HUES6 (cell line): ENCODE data around the gene ZG16B.
A peak's percentile ranks its signal among the peaks of the same experiment; 100 is the strongest.

ENCODE experiments used
- H3K27ac ChIP-seq: 2 replicates; pipeline ENCODE4 v1.7.0; 2013; ENCODE audit warnings: low read depth, mild to moderate bottlenecking, low read length, inconsistent platforms
- H3K27me3 ChIP-seq: 2 replicates; pipeline ENCODE4 v1.6.1; 2013; ENCODE audit warnings: low read length; ENCODE audit not compliant: control insufficient read depth, insufficient read depth
- H3K36me3 ChIP-seq: 2 replicates; pipeline ENCODE4 v1.6.1; 2013; ENCODE audit warnings: low read length; ENCODE audit not compliant: control insufficient read depth, insufficient read depth
- H3K4me1 ChIP-seq: 2 replicates; pipeline ENCODE4 v1.6.1; 2013; ENCODE audit warnings: low read length; ENCODE audit not compliant: control insufficient read depth, insufficient read depth
- H3K4me3 ChIP-seq: 2 replicates; pipeline ENCODE4 v1.5.1; 2013; ENCODE audit warnings: low read depth, low read length
- H3K9ac ChIP-seq: one replicate; pipeline ENCODE4 v1.6.1; 2013; ENCODE audit warnings: mild to moderate bottlenecking, low read length
- H3K9me3 ChIP-seq: 2 replicates; pipeline ENCODE4 v1.6.1; 2013; ENCODE audit warnings: low read depth, low read length; ENCODE audit not compliant: control insufficient read depth, insufficient read depth

Gene ZG16B

GRCh38 chr16:2829501-2830354 is at the start of gene ZG16B:
ZG16B (plus strand) TSS chr16:2830303; CDS start chr16:2830442, 139 bp downstream.
- H3K27me3 ChIP-seq, result no peaks in the 10 kb centered on the region
- no peaks in the 10 kb centered on the region for H3K9me3 ChIP-seq
- H3K9ac ChIP-seq, result no peak within 1 kb of the TSS
- no peaks in the 10 kb centered on the region for H3K36me3 ChIP-seq
- peaks cover 5% of the 10 kb centered on the region; the same call in 1 of the 2 replicates for H3K4me1 ChIP-seq
- H3K27ac ChIP-seq, result no peak within 1 kb of the TSS
- H3K4me3 ChIP-seq, result no peak within 1 kb of the TSS

- Histone ChIP-seq H3K36me3 (no peaks in the 10 kb centered on the region), H3K9ac (no peak overlapping the region), H3K4me3 (no peak overlapping the region), H3K27ac (no peak overlapping the region), H3K27me3 (peaks cover 28% of the 10 kb centered on the region), H3K9me3 (no peaks in the 10 kb centered on the region), H3K4me1 (peaks cover 20% of the 10 kb centered on the region; the same call in 1 of the 2 replicates)
These were observed 47.3 kb upstream of the ZG16B start for GRCh38 chr16:2782583-2783351.

- no peaks in the 10 kb centered on the region for H3K9me3 ChIP-seq
- no peaks in the 10 kb centered on the region for H3K36me3 ChIP-seq
- H3K4me1 ChIP-seq, result peaks cover 11% of the 10 kb centered on the region; the same call in 1 of the 2 replicates
- peaks cover 32% of the 10 kb centered on the region for H3K27me3 ChIP-seq
- H3K9ac ChIP-seq, result no peak overlapping the region
- H3K4me3 ChIP-seq, result no peak overlapping the region
- no peak overlapping the region for H3K27ac ChIP-seq
These were observed 46.3 kb upstream of the ZG16B start for GRCh38 chr16:2783581-2784357.

- Histone ChIP-seq H3K4me1 (peaks cover 10% of the 10 kb centered on the region; the same call in 1 of the 2 replicates), H3K27me3 (peaks cover 32% of the 10 kb centered on the region), H3K27ac (no peak overlapping the region), H3K36me3 (no peaks in the 10 kb centered on the region), H3K9ac (no peak overlapping the region), H3K4me3 (peak overlapping the region; percentile 54; the same call in 1 of the 2 replicates), H3K9me3 (no peaks in the 10 kb centered on the region)
These were observed 45.6 kb upstream of the ZG16B start for GRCh38 chr16:2784358-2785100.

- no peak overlapping the region for H3K9ac ChIP-seq
- no peaks in the 10 kb centered on the region for H3K9me3 ChIP-seq
- peaks cover 37% of the 10 kb centered on the region for H3K27me3 ChIP-seq
- 0 out of 2 replicates have a peak, but pooled peaks cover 10% of the 10 kb centered on the region for H3K4me1 ChIP-seq
- peak overlapping the region; percentile 54 for H3K4me3 ChIP-seq
- no peak overlapping the region for H3K27ac ChIP-seq
- no peaks in the 10 kb centered on the region for H3K36me3 ChIP-seq
These were observed 44.8 kb upstream of the ZG16B start for GRCh38 chr16:2785101-2785991.

- Histone ChIP-seq H3K9me3 (no peaks in the 10 kb centered on the region), H3K27me3 (peaks cover 37% of the 10 kb centered on the region), H3K36me3 (no peaks in the 10 kb centered on the region), H3K27ac (no peak overlapping the region), H3K4me3 (no peak overlapping the region), H3K9ac (no peak overlapping the region), H3K4me1 (0 out of 2 replicates have a peak, but pooled peaks cover 8% of the 10 kb centered on the region)
These were observed 43.9 kb upstream of the ZG16B start for GRCh38 chr16:2786061-2786825.

GRCh38 chr16:2786826-2787151 is 43.3 kb upstream of the ZG16B start:
- no peak overlapping the region for H3K4me3 ChIP-seq
- H3K27me3 ChIP-seq, result peaks cover 37% of the 10 kb centered on the region
- H3K9ac ChIP-seq, result no peak overlapping the region
- H3K36me3 ChIP-seq, result no peaks in the 10 kb centered on the region
- no peaks in the 10 kb centered on the region for H3K9me3 ChIP-seq
- 0 out of 2 replicates have a peak, but pooled peaks cover 8% of the 10 kb centered on the region for H3K4me1 ChIP-seq
- H3K27ac ChIP-seq, result no peak overlapping the region

GRCh38 chr16:2787406-2787805 is 42.7 kb upstream of the ZG16B start, which contains the start of gene PRSS33:
PRSS33 (minus strand) TSS chr16:2787560; CDS start chr16:2786547, 1,013 bp downstream.
- H3K4me3 ChIP-seq, result no peak within 1 kb of the TSS
- H3K4me1 ChIP-seq, result 0 out of 2 replicates have a peak, but pooled peaks cover 8% of the 10 kb centered on the region
- no peak within 1 kb of the TSS for H3K9ac ChIP-seq
- H3K27me3 ChIP-seq, result peaks cover 37% of the 10 kb centered on the region
- no peaks in the 10 kb centered on the region for H3K9me3 ChIP-seq
- H3K36me3 ChIP-seq, result no peaks in the 10 kb centered on the region
- H3K27ac ChIP-seq, result no peak within 1 kb of the TSS

- H3K36me3 ChIP-seq, result no peaks in the 10 kb centered on the region
- H3K27ac ChIP-seq, result no peak overlapping the region
- H3K27me3 ChIP-seq, result peaks cover 37% of the 10 kb centered on the region
- H3K9me3 ChIP-seq, result no peaks in the 10 kb centered on the region
- no peak overlapping the region for H3K9ac ChIP-seq
- 0 out of 2 replicates have a peak, but pooled peaks cover 8% of the 10 kb centered on the region for H3K4me1 ChIP-seq
- no peak overlapping the region for H3K4me3 ChIP-seq
These were observed 42.1 kb upstream of the ZG16B start for GRCh38 chr16:2787961-2788360.
